WTC11 (cell line): ENCODE data around the gene SLC25A17.

Experiments used
- CREB1 ChIP-seq: sonication (generic); formaldehyde crosslinking; IDR thresholded peaks from 2 replicates; pipeline ENCODE4 v1.8.0; 2023; ENCODE audit warnings: mild to moderate bottlenecking, missing genetic modification reagents
- CTCF ChIP-seq: fragments of 200-600 bp; IDR thresholded peaks from 2 replicates; pipeline ENCODE4 v1.8.0; 2022; ENCODE audit warnings: antibody characterized with exemption
- E2F5 ChIP-seq: sonication (generic); formaldehyde crosslinking; IDR thresholded peaks from 2 replicates; pipeline ENCODE4 v1.8.1; 2022; ENCODE audit warnings: mild to moderate bottlenecking, moderate library complexity, missing genetic modification reagents
- JUN ChIP-seq: sonication (generic); formaldehyde crosslinking; IDR thresholded peaks from 2 replicates; pipeline ENCODE4 v1.8.0; 2023; ENCODE audit warnings: mild to moderate bottlenecking, missing genetic modification reagents
- MAX ChIP-seq: sonication (generic); formaldehyde crosslinking; IDR thresholded peaks from 2 replicates; pipeline ENCODE4 v1.8.0; 2022; ENCODE audit warnings: mild to moderate bottlenecking, missing genetic modification reagents
- ZNF532 ChIP-seq: fragments of 250-450 bp; sonication (Bioruptor Pico); IDR thresholded peaks from 2 replicates; pipeline ENCODE4 v1.9.0; 2021; ENCODE audit warnings: mild to moderate bottlenecking, borderline replicate concordance
- ZSCAN18 ChIP-seq: fragments of 250-450 bp; sonication (Bioruptor Pico); IDR thresholded peaks from 2 replicates; pipeline ENCODE4 v2.1.2; 2022; ENCODE audit warnings: mild to moderate bottlenecking, moderate library complexity

- no peak for TF ChIP-seq MAX (CRISPR knock-in tag)
- TF ChIP-seq CTCF, result no peak
- TF ChIP-seq CREB1 (CRISPR knock-in tag), result no peak
- TF ChIP-seq ZNF532 (CRISPR knock-in tag), result no peak
- no peak for TF ChIP-seq ZSCAN18 (CRISPR knock-in tag)
- TF ChIP-seq E2F5 (CRISPR knock-in tag), result no peak
- TF ChIP-seq JUN (CRISPR knock-in tag), result no peak
Observed at GRCh38 chr22:40768206-40768605, 50.9 kb downstream of the SLC25A17 start.
